GM12873 (cell line): ENCODE data around the gene RNPS1.

Experiments
- CTCF ChIP-seq: IDR thresholded peaks from 2 replicates; pipeline ENCODE4 v1.5.1; 2012; ENCODE audit warnings: low read depth, mild to moderate bottlenecking, moderate library complexity, low read length, control low read depth; ENCODE audit not compliant: insufficient read depth; ENCODE audit errors: missing control alignments

RNPS1 gene

GRCh38 chr16:2273931-2274330, 6.0 kb upstream of the RNPS1 start:
- TF ChIP-seq CTCF: no peak

GRCh38 chr16:2273484-2273883, 5.6 kb upstream of the RNPS1 start:
- no peak for TF ChIP-seq CTCF

- no peak for TF ChIP-seq CTCF
Measured at GRCh38 chr16:2271848-2272461, 4.0 kb upstream of the RNPS1 start.

GRCh38 chr16:2270588-2271470, 2.9 kb upstream of the RNPS1 start:
- TF ChIP-seq CTCF: no peak

GRCh38 chr16:2270070-2270462, 2.1 kb upstream of the RNPS1 start:
- TF ChIP-seq CTCF: no peak

- TF ChIP-seq CTCF: no peak
Measured at GRCh38 chr16:2260250-2260649, 7.7 kb downstream of the RNPS1 start.

GRCh38 chr16:2257726-2258125, 10.2 kb downstream of the RNPS1 start:
- TF ChIP-seq CTCF: no peak
